Stimulated activated CD8-positive, alpha-beta memory T cell treated with anti-CD3 and anti-CD28 coated beads, Interleukin-4, amount 100 ng/mL, for 48 hours (primary cell): ENCODE results near the gene TRIM14.
"Not testable (repeated sequence)": the region's sequence is repeated elsewhere in the genome, so short reads cannot be mapped to it uniquely, and the experiment has no call there.

Source experiments
- DNase-seq: peaks from one replicate; pipeline ENCODE4 v3.0.0-alpha.2; 2020

Gene TRIM14

DNA sequence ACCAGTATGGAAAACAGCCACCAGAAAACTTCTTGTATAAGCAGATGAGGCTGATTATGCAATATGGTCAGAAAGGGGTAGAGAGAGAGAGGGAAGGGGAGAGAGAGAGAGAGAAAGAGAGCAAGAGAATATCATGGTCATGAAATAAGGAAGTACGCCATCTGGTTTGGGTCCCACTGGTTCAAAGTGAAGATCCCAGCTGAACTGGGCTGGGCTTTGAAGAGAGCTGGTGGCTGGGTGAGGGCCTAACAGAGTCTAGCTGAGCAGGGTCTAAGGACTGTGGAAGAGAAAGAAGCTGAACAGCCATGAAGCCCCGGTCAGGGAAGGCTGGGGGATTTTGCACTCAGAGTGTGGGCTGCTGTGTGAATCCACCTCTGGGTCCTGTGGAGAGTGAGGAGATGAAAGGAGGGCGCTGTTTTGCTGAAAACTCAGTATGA lies 14.6 kb downstream of the TRIM14 start:
- no peak for DNase-seq

DNA sequence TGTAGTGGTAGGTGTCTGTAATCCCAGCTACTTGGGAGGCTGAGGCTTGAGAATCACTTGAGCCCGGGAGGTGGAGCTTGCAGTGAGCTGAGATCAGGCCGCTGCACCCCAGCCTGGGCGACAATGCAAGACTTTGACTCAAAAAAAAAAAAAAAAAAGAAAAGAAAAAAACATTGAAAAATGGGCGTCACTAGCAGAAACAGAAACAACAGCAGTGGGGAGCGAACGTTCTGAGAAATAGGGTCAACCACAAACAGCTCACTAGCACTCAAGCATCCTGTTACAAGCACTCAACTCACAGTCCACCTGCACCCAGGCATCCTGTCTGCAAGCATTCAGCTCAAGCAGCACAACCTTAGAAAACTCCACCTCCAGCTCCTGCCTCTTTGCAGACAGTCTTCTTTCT lies 17.2 kb downstream of the TRIM14 start:
- DNase-seq = peak; percentile 77

DNA sequence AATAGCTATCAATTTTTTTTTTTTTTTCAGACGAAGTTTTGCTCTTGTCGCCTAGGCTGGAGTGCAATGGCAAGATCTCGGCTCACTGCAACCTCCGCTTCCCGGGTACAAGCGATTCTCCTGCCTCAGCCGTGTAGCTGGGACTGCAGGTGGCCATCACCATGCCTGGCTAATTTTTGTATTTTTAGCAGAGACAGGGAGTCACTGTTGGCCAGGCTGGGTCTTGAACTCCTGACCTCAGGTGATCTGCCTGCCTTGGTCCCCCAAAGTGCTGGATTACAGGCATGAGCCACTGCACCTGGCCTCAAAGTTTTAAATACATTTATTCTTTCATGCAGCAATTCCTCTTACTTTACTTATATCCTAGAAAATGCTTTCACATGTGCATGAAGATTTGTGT lies 17.6 kb downstream of the TRIM14 start:
- DNase-seq = no peak

DNA sequence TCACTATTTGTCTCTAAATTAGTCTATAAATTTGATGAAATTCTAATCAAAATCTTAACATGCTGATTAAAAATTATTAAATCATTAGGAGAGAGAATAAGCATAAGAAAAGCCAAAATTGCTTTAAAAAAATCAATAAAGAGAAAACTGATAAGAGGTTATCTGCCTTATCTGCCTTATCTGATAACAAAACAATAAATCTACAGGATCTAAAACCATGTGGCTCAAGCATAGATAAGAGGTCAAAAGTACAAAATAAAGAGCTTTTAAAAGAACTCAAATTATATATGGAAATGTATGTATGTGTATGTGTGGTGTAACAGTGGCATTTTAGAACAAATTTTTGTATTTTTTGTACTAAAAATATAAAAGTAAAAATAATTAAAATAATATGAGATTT lies 18.6 kb downstream of the TRIM14 start:
- DNase-seq = no peak

DNA sequence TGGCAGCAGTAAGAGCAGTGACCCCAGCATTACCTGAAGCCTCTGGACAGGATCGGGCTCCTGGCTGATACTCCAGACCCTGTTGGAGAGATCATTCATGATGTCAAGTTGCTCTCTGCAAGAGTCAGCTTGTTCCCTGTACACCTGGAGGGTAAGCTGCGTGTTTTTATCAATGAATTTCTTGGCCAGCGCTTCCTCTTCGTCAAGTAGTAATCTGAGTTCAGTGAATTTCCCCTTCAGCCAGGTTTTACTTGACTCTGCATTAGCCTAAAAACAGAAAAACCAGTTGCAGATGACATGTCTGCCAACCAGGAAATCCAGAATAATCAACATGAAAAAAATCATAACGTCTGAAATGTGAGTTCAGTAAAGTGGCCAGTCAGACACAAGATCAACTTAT lies 19.1 kb downstream of the TRIM14 start:
- no peak for DNase-seq

DNA sequence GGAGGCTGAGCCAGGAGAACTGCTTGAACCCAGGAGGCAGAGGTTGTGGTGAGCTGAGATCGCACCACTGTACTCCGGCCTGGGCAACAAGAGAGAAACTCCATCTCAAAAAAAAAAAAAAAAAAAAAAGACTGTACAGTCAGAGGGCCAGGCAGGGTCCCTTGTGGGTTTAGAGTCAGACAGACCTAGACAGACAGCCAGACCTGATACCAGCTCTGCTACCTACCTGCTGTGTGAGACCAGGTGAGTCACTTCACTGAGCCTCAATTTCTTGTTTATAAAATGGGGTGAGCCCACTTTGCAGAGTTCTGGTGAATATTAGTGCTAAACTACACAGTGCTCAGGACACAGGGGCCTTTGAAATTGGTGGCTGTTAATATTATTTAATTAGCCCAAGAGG lies 19.7 kb downstream of the TRIM14 start:
- no peak for DNase-seq

DNA sequence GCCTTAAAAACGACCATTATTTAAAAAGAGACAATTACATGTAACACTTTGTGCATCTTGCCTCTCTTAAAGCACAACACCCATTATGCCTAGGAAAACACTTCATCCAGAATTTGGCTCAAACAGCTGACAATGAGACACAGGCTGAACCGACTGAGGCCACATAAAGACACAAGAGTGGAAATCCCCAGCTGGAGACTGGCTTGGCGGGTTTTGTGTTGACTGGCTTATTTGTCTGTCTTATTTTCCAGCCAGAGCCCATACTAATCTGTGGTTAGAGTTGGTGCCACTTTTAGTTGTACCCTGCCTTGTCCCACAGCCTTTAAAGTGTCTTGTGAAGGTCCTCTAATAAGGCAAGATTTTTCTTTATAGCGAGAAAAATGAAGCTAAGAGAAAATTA lies 21.2 kb downstream of the TRIM14 start:
- DNase-seq = peak; percentile 53

DNA sequence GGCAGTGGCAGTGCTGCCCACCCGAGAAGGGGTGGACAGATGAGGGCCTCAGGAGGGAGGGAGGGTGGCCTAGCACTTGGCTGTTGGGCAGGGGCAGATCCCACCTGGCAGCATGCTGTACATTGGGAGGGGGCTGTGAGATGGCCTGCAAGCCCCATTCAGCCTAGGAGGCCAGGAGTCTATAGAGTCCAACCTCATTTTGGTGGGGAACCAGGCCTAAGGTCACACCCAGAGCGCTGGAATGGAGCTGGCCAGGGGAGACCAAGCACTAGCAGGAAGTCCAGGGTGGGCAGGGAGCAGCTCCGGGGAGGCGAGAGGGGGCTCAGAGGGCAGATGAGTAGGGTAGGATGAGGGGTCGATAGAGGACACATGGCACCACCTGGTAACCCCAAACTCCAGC lies 22.9 kb downstream of the TRIM14 start:
- no peak for DNase-seq

DNA sequence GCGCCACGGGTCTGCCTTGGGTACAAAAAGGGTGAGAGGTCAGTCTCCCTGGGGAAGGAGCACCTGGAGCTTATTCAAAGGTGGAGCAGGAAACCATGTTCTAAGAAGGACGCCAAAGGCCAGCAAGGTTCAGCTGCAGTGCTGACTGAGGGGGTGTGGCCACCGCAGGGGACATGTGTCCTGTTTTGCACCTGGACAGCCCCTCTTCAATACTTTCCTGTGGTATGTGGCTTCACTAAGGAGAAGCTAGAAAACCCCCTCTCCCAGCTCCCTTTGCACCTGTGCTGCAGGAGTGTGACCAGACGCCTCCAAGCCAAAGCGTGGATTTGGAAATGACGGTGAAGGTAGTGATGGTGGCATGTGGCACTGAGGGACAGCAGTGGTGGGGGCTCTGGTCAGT lies 23.6 kb downstream of the TRIM14 start:
- DNase-seq = no peak

DNA sequence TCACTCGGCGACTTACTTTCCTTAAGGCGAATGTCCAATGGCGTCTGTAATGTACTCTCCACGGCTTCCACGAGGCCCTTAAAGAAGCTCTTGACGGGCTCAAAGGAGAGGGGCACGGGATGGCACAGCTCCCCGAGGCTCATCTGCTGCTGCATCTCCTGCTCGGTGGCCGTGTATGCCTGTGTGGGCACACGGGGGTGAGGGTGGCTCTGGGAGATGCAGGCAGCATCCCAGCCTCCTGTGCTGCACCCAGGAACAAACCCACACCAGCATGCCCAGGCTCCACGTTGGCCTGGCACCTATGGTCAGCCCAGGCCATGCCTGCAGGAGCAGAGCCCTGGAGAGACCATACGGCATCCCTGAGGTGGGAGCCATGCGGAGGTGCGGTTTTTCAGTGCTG lies 24.2 kb downstream of the TRIM14 start:
- no peak for DNase-seq

DNA sequence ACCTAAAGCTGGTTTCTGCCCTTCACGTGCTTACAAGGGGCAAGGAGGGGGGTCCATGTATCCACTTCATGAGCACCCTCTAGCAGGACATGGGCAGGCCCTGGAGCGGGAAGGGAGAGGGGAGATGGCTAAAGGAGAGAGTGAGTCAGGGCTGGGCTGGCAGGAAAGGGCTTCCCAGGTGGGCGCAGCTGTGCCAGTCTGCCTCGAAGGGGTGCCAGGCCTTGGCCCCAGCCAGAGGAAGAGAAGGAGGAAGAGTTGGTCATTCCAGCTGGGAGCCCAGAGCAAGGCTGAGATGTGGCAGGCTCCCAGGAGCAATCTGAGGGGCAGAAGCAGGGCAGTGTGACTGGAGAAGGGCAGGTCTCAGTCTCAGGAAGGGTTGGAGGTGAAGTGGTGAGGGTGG lies 24.7 kb downstream of the TRIM14 start:
- no peak for DNase-seq

DNA sequence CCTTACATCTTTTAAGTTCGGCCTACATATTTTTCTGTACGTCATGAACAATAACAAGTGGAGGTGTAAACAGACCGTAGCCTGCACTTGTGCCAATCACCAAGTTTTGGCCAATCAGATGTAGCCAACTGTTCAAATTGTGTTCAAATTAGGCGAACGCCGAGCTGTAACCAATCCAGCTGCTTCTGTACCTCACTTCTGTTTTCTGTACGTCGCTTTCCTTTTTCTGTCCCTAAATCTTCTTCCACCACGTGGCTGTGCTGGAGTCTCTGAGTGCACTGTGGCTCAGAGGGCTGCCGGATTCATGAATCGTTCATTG lies 26.4 kb downstream of the TRIM14 start:
- no peak for DNase-seq

DNA sequence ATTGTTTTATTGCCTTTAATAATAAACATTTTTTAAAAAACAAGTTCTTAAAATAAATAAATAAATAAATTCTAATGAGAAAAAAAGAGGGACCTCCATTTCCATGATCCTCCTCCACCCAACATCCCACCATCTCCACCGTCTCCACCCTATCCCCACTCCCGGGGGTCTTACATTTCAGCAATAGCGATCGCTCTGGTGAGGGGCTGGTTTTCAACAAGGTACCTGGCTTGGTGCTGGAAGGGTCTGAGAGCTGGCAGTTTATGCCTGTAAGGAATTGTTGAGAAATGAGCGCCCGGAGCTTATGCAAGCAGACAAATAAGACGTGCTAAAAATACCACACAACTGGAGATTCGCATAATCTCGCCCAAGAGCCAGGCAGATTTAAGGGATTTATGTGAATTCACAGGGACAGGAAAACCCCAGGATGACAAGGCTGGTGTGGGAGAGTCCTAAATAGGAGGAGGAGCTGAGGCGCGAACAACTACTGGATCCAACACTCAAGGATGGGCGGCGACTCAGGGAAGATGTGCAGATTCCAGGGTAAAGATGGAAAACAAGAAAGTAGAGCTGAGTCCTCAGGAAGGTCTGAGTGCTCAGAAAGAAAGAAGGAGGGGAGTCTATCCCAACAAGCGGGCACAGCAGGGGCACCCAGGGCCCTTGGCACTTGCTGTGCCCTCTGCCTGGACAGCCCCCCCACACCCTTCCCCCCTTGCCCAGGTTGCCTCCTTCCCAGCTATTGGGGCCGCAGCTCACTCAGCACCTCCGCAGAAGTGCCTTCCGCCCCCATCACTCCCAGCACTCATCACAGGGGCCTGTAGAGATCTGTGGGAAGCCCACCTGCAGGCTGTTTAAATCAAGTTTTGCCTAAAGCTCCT lies 27.0 kb downstream of the TRIM14 start:
- DNase-seq = no peak

DNA sequence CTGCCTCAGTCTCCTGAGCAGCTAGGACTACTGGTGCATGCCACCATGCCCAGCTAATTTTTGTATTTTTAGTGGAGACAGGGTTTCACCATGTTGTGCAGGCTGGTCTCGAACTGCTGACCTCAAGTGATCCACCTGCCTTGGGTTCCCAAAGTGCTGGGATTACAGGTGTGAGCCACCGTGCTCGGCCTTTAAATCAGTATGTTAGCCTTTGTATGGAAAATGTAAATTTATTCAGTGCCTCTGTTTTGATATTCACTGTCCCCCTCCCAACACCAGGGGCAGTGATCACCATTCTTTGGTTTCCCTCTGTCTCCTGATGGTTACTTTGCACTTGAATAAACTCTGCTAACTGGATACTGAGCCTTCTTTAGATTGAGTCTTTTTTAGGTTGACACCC lies 28.3 kb downstream of the TRIM14 start:
- not testable (repeated sequence) for DNase-seq

DNA sequence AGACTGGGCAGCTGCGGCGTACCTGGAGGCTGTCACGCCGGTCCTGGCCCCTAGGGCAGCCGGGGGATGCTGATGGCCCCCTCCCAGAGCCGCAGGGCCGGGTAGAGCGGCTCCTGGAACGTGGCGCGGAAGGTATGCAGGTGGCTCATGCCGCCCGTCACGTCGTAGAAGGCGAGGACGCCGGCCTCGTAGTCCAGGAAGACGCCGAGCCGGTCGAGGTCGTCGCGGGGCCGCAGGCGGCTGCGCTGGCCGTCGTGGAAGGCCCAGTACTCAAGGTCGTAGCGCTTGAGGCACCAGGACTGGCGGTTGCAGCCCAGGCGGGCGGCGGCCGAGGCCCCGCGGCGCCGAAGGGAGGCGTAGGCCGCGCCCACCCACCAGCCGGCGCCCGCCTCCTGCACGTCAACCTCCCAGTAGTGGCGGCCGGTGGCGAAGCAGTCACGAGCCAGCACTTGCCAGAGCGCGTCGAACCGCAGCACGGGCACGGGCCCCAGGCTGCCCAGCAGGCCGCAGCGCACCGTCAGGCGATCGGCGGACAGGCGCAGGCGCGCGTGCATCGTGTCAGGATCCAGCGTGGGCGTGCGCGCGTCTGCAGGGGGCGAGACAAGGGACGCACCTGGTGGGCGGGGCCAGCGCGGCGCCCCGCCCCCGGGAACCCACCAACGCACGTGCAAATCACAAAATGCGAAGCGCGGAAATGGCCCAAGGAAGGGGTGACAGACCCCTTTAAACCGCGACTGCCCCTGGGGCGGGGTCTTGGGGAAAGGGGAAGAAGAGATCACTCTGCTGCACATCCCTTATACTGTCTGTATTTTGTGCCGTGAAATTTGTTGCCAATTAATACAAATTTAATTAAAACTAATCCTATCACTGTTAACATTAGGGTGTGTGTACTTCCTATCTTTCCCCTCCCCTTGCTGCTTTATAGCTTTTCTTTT lies 31.3 kb downstream of the TRIM14 start:
- peak; percentile 48 for DNase-seq

DNA sequence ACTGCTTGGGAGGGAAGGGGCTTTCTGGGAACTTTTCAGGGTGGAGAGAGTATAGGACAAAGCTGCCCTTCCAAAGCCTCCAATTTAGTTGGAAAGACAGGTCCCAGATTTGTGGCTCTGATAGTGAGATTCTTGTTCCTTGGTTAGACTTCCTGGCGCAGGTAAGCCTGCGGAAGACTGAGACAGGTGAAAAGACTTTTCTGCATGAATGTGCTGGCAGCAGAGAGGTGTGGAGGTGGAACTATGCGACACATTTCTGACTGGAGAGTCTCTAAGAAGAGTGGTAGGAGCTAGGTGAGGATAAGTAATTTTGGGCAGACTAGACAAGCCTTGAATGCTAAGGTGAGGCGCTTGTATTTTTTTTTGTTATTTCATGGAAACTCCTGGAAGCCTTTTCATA lies 32.6 kb downstream of the TRIM14 start:
- DNase-seq = no peak

DNA sequence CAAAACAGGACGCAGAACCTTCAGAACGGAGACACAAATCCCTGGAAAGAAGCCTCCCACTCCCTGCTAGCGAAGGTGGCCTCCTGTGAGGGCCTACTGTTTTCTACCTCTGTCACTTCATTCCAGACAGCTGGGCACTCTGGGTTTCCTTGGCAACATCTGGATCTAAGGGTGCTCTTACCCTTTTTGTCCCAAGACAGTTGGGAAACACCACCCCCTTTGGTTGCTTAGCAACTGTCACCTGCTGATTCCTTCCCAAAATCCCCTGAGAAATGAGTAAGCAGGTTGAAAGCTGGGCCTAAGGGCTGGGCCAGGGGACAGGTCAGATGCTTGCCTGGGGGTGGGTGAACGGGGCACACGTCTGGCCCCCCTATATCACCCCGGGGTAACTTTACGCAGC lies 33.1 kb downstream of the TRIM14 start:
- DNase-seq = no peak

DNA sequence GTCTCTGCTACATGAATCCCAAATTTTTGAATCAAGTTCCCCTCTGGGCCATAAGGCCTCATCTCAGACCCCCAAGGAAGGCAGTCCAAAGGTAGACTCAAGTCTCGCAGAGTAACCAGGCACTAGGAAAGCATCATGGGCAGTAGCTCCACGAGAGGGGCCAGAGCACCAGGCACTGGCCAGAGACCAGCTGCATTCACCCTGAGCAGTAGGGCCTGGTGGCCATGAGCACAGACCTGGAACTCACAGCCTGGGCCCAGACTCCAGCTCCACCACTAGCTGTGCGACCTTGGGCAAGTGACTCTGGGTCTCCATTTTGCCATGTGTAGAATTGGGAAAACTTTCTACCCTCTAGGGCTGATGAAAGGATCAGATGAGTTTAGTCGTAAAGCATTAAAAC lies 34.0 kb downstream of the TRIM14 start:
- DNase-seq = no peak

DNA sequence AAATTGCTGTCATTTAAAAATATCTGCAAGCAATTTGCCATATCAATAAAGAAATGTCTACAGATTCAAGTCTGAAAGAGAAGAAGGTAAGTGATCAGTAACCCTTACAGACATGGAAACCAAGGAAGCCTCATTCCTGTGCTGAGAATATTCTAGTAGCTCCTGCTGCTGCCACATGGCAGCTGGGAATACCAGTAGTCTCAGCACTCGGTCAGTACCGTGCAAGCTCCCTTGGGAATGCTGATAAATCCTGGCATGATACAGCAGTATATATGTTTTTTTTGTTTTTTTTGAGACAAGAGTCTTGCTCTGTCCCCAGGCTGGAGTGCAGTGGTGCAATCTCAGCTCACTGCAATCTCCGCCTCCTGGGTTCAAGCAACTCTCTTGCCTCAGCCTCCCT lies 34.6 kb downstream of the TRIM14 start:
- no peak for DNase-seq

DNA sequence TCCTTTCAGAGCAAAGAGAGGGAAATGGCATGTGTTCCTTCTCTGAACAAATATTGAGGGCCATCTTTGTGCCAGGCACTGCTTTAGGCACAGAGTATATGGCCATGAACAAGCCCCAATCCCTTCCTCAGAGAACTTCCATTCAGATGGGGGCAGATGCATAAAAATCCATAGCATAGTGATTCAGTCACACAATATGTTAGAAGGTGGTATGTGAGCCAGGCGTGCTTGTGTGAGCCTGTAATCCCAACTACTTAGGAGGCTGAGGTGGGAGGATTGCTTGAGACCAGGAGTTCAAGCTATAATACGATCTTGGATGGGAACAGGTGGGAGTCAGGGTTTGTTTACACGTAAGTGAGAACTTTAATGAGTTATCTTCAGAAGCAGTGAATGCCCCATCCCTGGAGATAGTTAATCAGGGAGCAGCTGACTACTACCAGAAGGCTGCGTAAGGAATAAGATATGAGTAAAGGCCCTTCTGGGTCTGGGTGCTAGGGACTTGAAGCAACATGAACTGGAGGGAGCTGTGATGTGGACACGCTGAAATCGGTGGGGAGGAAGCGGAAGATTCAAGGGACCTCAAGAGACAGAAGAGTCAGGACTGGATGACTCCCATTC lies 35.3 kb downstream of the TRIM14 start:
- no peak for DNase-seq

DNA sequence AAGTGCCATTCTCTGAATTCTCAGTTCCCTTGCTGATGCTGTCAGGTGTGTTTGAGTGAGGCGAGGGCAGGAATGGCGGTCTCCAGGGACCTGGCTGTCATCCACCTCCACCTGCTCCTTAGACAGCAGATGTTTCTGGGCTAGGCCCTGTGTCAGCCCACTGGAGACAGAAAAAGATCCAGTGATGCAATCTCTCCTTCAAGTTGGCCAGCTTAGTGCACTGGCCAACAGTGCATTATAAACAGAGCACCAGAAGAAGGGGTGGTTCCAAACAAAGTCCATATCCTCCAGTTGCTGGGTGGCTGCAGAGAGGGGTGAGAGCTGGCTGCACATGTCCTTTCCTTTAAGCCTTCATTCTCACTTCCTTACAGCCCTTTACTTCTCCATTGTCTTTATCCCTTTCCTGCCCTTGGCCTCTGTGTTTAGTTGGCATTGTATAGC lies 35.9 kb downstream of the TRIM14 start:
- no peak for DNase-seq

DNA sequence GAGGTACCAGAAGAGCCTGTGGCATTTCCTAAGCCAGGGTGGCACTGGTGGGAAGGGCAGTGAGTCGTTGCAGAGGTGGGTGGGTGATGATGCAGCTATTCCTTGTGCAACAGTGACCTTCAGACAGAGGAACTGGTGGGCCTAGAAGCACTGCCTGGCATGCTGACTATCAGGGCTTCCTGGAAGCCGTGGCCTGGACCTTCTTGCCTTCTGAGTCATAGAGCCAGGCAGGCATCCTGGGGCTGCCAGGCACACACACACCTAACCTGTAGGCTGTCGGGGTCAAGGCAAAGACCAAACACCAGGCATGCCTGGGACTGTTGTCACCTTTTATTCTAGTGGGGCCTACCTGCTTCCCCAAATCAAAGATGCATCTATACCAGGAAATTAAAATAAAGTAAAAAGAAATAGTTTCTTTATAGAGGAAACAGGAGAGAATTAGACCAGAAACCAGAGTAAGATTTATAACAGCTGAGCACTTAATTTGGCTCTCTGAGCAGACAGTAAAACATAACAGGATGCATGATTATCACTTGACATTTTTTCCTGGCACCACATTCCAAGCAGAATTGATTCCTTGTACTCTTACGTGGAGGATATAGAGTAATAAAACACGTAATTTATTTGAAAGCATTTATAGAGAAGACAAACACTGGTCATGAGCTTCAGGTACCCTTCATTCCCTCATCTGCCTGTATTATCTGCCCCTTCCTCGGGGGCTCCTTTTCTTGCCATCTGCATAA lies 37.4 kb downstream of the TRIM14 start:
- DNase-seq = peak; percentile 65

DNA sequence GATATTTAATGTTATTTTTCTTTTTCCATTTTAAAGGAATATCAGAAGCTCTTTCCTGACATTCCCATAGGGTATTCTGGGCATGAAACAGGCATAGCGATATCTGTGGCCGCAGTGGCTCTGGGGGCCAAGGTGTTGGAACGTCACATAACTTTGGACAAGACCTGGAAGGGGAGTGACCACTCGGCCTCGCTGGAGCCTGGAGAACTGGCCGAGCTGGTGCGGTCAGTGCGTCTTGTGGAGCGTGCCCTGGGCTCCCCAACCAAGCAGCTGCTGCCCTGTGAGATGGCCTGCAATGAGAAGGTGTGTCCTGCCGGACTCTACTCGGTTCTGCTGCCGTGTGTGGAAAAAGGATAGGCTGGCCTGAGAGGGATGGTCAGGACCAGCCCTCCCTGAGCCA lies 38.2 kb downstream of the TRIM14 start:
- DNase-seq = no peak
